Fibroblast of lung (primary cell): ENCODE data around the gene RNF20. TPM values are rescaled to one million over a fixed set of nuclear protein-coding genes. Genes with fewer than 3 reads are reported as not detected.

ENCODE experiments used
- DNase-seq, 2 donors: peaks; one replicate each; pipeline versions ENCODE4 v3.0.0 to v3.0.0-alpha.2; 2010; ENCODE audit warnings: low read depth in 2 of 2
- H2AFZ ChIP-seq: 2 replicates; pipeline ENCODE4 v1.5.1; 2012; ENCODE audit warnings: low read length, control low read depth, inconsistent platforms
- H3K27ac ChIP-seq: 2 replicates; pipeline ENCODE4 v1.5.1; 2011; ENCODE audit warnings: low read length, control low read depth; ENCODE audit not compliant: insufficient read depth
- H3K27me3 ChIP-seq: 2 replicates; pipeline ENCODE4 v1.5.1; 2011; ENCODE audit warnings: mild to moderate bottlenecking, low read length; ENCODE audit not compliant: control insufficient read depth, insufficient read depth
- H3K36me3 ChIP-seq: 2 replicates; pipeline ENCODE4 v1.5.1; 2011; ENCODE audit warnings: low read length; ENCODE audit not compliant: control insufficient read depth, insufficient read depth
- H3K4me1 ChIP-seq: 2 replicates; pipeline ENCODE4 v1.5.1; 2011; ENCODE audit warnings: low read length; ENCODE audit not compliant: control insufficient read depth, insufficient read depth; ENCODE audit errors: extremely low read depth
- H3K4me2 ChIP-seq: 2 replicates; pipeline ENCODE4 v1.5.1; 2011; ENCODE audit warnings: low read length, control low read depth; ENCODE audit not compliant: insufficient read depth; ENCODE audit errors: extremely low read depth
- H3K4me3 ChIP-seq, 4 experiments: fragments of 200-600 bp in 1 of 4; sonication (generic) in 1 of 4; replicated peaks in 1 of 4; 2 replicates each; pipeline ENCODE4 v1.5.1; 2011 to 2016; ENCODE audit warnings: low read length in 4 of 4, low read depth in 3 of 4, mild to moderate bottlenecking in 3 of 4, control low read depth in 2 of 4, inconsistent platforms in 1 of 4, mixed read lengths in 1 of 4; ENCODE audit not compliant: insufficient read depth in 1 of 4; ENCODE audit errors: control extremely low read depth in 1 of 4
- H3K79me2 ChIP-seq: 2 replicates; pipeline ENCODE4 v1.5.1; 2012; ENCODE audit warnings: mild to moderate bottlenecking, low read length, inconsistent platforms; ENCODE audit not compliant: control insufficient read depth, insufficient read depth
- H3K9ac ChIP-seq: 2 replicates; pipeline ENCODE4 v1.5.1; 2011; ENCODE audit warnings: mild to moderate bottlenecking, low read length, control low read depth; ENCODE audit not compliant: insufficient read depth
- H3K9me3 ChIP-seq: 2 replicates; pipeline ENCODE4 v1.5.1; 2012; ENCODE audit warnings: low read depth, low read length; ENCODE audit not compliant: control insufficient read depth, insufficient read depth
- H4K20me1 ChIP-seq: 2 replicates; pipeline ENCODE4 v1.5.1; 2011; ENCODE audit warnings: low read length; ENCODE audit not compliant: control insufficient read depth, insufficient read depth; ENCODE audit errors: extremely low read depth
- CTCF ChIP-seq, 2 donors: IDR thresholded peaks in 1 of 2; conservative IDR thresholded peaks in 1 of 2; 1 replicate in 1 of 2; 2 replicates in 1 of 2; pipeline ENCODE4 v1.5.1; 2011 to 2012; ENCODE audit warnings: low read length in 2 of 2, control low read depth in 1 of 2, inconsistent platforms in 1 of 2, low read depth in 1 of 2, mild to moderate bottlenecking in 1 of 2
- EZH2 ChIP-seq: IDR thresholded peaks from 2 replicates; pipeline ENCODE4 v1.5.1; 2012; ENCODE audit warnings: low read length, control low read depth, mild to moderate bottlenecking; ENCODE audit errors: missing control alignments
- polyA plus RNA-seq, 2 donors: library from polyadenylated mRNA; depleted of rRNA in 1 of 2; stranded (reverse) in 1 of 2; unstranded in 1 of 2; fragments of >200 nt; gene quantifications; 2 replicates each; pipeline ENCODE4 v1.2.1, GENCODE V29; 2011 to 2012; ENCODE audit warnings: missing spikeins in 1 of 2
- total RNA-seq: library from RNA; depleted of rRNA; stranded (reverse); fragments of >200 nt; gene quantifications from 2 replicates; pipeline ENCODE4 v1.2.1, GENCODE V29; 2014

Gene RNF20
- total and polyA plus RNA-seq, 2 donors (not counting 1 experiment from before 2014, with no cell fraction given): 23.0 to 29.6 TPM

GRCh38 chr9:101495810-101496209, 37.8 kb upstream of the RNF20 start:
- Histone ChIP-seq H3K4me1 (no peaks in the 10 kb centered on the region), H3K9ac (no peak overlapping the region), H3K27ac (no peak overlapping the region), H3K36me3 (no peaks in the 10 kb centered on the region), H3K9me3 (no peaks in the 10 kb centered on the region), H3K27me3 (no peaks in the 10 kb centered on the region), H3K79me2 (no peaks in the 10 kb centered on the region), H4K20me1 (no peaks in the 10 kb centered on the region), H3K4me3 (no peak overlapping the region), H3K4me2 (peak overlapping the region; percentile 44), H2AFZ (no peak overlapping the region)
- no peak for TF ChIP-seq CTCF (conservative IDR thresholded peaks at IDR 0.05 in 1 of 2, IDR thresholded peaks at IDR 0.05 in 1 of 2; ENCODE audit: low read depth in 1 of 2, low read length in 2 of 2)
- TF ChIP-seq EZH2: no peak
- DNase-seq: peak; percentile 32 to 52

- TF ChIP-seq CTCF (conservative IDR thresholded peaks at IDR 0.05 in 1 of 2, IDR thresholded peaks at IDR 0.05 in 1 of 2; ENCODE audit: low read depth in 1 of 2, low read length in 2 of 2): no peak
- TF ChIP-seq EZH2: no peak
- H3K27me3 ChIP-seq: no peaks in the 10 kb centered on the region
- H4K20me1 ChIP-seq: no peaks in the 10 kb centered on the region
- no peak overlapping the region for H3K27ac ChIP-seq
- H3K4me2 ChIP-seq: no peak overlapping the region
- no peak overlapping the region for H2AFZ ChIP-seq
- no peak overlapping the region for H3K9ac ChIP-seq
- no peaks in the 10 kb centered on the region for H3K36me3 ChIP-seq
- no peaks in the 10 kb centered on the region for H3K4me1 ChIP-seq
- H3K9me3 ChIP-seq: no peaks in the 10 kb centered on the region
- no peaks in the 10 kb centered on the region for H3K79me2 ChIP-seq
- H3K4me3 ChIP-seq: no peak overlapping the region
- no peak for DNase-seq
These were observed 35.3 kb upstream of the RNF20 start for GRCh38 chr9:101498323-101498722.

- no peak overlapping the region for H3K27ac ChIP-seq
- TF ChIP-seq CTCF (conservative IDR thresholded peaks at IDR 0.05 in 1 of 2, IDR thresholded peaks at IDR 0.05 in 1 of 2; ENCODE audit: low read depth in 1 of 2, low read length in 2 of 2) (no peak), EZH2 (no peak)
These were observed 29.5 kb upstream of the RNF20 start for GRCh38 chr9:101504188-101504587.

More at GRCh38 chr9:101504188-101504587, 29.5 kb upstream of the RNF20 start:
- H3K36me3 ChIP-seq: no peaks in the 10 kb centered on the region
- H3K27me3 ChIP-seq: no peaks in the 10 kb centered on the region
- H2AFZ ChIP-seq: no peak overlapping the region
- no peak overlapping the region for H3K4me2 ChIP-seq
- no peak overlapping the region for H3K4me3 ChIP-seq
- H3K4me1 ChIP-seq: peaks cover 4% of the 10 kb centered on the region
- H3K9me3 ChIP-seq: no peaks in the 10 kb centered on the region
- no peaks in the 10 kb centered on the region for H3K79me2 ChIP-seq
- no peaks in the 10 kb centered on the region for H4K20me1 ChIP-seq
- DNase-seq: no peak
- H3K9ac ChIP-seq: no peak overlapping the region
